NCI-H146 treated with DMSO at 0.1 percent for 48 hours (cell line): ENCODE results near the gene AGBL4.

Experiments
- DNase-seq: peaks from one replicate; lab custom pipeline; 2025; ENCODE audit not compliant: unreplicated experiment; lab: John Stamatoyannopoulos, UW

The AGBL4 gene

GRCh38 chr1:48784301-48784700, 1239.5 kb downstream of the AGBL4 start:
- no peak for DNase-seq

- peak; percentile 20 for DNase-seq
Observed at GRCh38 chr1:48777219-48777895, 1246.4 kb downstream of the AGBL4 start.

GRCh38 chr1:48776393-48777218, 1247.1 kb downstream of the AGBL4 start, which contains the start of gene BEND5:
Gene BEND5, minus strand, starts transcription at chr1:48776891. Its CDS starts 60 bp downstream, at chr1:48776831.
- DNase-seq: peak; percentile 36

GRCh38 chr1:48775831-48776392, 1247.8 kb downstream of the AGBL4 start:
- no peak for DNase-seq

- DNase-seq: no peak
Observed at GRCh38 chr1:48773133-48773532, 1250.6 kb downstream of the AGBL4 start.

GRCh38 chr1:48772211-48772610, 1251.5 kb downstream of the AGBL4 start:
- DNase-seq: no peak

- DNase-seq: no peak
Observed at GRCh38 chr1:48771561-48771960, 1252.2 kb downstream of the AGBL4 start.

GRCh38 chr1:48767975-48768510, 1255.7 kb downstream of the AGBL4 start:
- no peak for DNase-seq

GRCh38 chr1:48765335-48765734, 1258.4 kb downstream of the AGBL4 start:
- DNase-seq: no peak

- no peak for DNase-seq
Observed at GRCh38 chr1:48761986-48762385, 1261.8 kb downstream of the AGBL4 start.

- DNase-seq: no peak
Observed at GRCh38 chr1:48761411-48761810, 1262.3 kb downstream of the AGBL4 start.

- no peak for DNase-seq
Observed at GRCh38 chr1:48760857-48761256, 1262.9 kb downstream of the AGBL4 start.

GRCh38 chr1:48758976-48759375, 1264.8 kb downstream of the AGBL4 start:
- no peak for DNase-seq

GRCh38 chr1:48757363-48757762, 1266.4 kb downstream of the AGBL4 start:
- no peak for DNase-seq

- DNase-seq: no peak
Observed at GRCh38 chr1:48756683-48757316, 1267.0 kb downstream of the AGBL4 start.

- no peak for DNase-seq
Observed at GRCh38 chr1:48753293-48753692, 1270.5 kb downstream of the AGBL4 start.

GRCh38 chr1:48750109-48750508, 1273.6 kb downstream of the AGBL4 start:
- no peak for DNase-seq

GRCh38 chr1:48749068-48749467, 1274.7 kb downstream of the AGBL4 start:
- DNase-seq: no peak

GRCh38 chr1:48746906-48747305, 1276.8 kb downstream of the AGBL4 start:
- DNase-seq: no peak

- peak; percentile 9 for DNase-seq
Observed at GRCh38 chr1:48744032-48744431, 1279.7 kb downstream of the AGBL4 start.

GRCh38 chr1:48743480-48743879, 1280.3 kb downstream of the AGBL4 start:
- DNase-seq: no peak
